NCI-H2081 treated with DMSO at 0.1 percent for 48 hours (cell line): ENCODE results near the gene CARMIL1.
A peak's percentile ranks its signal among the peaks of the same experiment; 100 is the strongest.

Experiments used
- DNase-seq: peaks from one replicate; lab custom pipeline; 2025; lab: John Stamatoyannopoulos, UW

Gene CARMIL1

DNA sequence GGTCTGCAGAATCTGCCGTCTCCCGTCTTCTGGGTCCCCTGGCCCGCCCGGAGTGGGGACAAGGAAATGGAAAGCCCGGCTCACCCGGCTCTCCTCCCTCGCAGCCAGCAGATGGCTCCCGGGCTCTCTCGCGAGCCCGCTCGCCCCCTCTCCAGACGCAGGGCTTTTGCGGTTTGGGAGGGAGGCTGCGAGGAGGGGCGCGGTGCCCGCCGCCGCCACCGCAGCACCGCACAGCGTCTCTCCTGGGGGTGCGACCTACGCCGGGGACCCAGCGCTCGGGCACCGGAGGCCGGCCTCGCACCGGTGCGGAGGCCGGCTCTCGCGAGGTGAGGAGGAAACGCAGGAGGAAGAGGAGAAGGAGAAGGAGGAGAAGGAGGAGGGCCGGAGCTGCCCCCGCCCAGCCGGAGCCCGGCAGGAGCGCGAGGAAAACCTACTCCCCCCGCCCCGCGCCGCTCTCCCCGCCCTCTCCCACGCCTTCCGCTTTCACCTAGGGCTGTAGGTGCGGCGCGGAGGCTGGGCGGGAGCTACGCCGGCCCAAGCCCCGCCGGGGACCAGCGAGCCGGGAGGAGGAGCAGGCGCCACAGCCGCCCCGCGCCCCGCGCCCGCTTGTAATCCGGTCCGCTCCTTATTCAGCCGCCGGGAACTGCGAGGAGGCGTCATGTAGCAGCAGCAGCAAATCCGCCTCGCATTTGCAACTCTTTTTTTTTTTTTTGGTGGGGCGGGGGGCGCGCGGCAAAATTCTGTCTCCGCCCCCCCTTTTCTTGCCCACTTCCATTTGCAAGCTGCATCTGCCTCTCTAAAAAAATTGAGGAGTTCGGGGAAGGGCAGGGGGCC is at the start of gene CARMIL1:
Gene CARMIL1 (plus strand): TSS at position 461 of the 834 bp plus-strand sequence. CDS start 422 bp downstream, outside the sequence.
- DNase-seq = peak; percentile 34

GRCh38 chr6:25229671-25230321 is 49.4 kb upstream of the CARMIL1 start:
- no peak for DNase-seq

DNA sequence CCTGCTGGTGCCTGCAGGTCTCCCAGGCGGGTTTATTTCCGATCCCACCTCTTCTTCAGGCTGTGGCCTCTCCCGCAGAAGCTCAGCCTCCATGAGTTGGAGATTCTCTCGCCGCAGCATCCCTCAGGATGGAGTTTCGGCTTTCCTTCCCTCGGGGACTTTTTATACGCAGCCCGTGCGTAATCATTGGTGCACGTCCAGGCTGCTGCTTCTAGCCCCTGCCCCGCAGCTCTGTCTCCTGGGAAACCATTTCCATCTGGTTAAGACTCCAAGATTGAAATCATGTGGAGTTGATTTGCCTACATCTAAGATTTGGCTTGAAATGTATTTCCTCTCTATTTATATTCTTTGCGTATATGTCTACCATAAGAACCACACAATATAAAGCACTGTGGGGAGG is 46.7 kb upstream of the CARMIL1 start:
- DNase-seq = no peak

GRCh38 chr6:25233226-25233625 is 45.9 kb upstream of the CARMIL1 start:
- DNase-seq = no peak

DNA sequence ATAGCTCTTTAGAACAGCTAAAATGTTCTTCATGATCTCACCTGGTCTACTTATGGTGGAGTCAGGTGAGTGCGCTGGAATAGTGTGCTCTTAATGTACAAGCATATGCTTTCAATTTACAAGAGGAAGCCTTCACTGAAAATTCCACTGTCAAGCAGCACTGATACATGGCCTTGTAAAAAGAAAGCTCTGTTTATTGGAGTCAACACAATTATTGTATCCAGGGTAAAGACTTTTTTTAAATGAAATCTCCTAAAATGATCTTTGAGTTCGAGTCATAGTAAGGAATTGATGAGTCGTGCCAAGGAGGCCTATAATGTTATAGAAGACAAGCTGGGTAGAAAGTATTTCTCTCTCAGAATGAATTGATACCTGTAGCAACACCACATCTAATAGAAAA is 41.6 kb upstream of the CARMIL1 start:
- no peak for DNase-seq

DNA sequence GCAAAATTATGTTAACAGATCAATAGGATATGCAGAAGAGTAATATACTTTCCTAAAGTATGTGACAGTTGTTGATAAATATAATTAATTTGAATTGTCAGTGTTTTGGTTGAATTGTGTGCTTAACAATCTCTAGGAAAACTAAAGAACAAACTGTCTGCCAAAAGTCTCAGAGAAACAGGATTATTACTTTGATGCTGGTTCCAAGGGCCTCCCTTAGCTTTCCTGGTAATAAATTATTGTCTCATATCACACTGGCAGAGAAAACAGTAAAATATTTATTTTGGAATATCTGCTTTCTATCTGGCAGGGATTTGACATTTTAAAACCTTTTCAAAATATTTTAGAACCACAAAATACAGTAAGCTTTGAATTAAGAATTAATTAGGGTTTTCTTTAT is 40.1 kb upstream of the CARMIL1 start:
- no peak for DNase-seq

DNA sequence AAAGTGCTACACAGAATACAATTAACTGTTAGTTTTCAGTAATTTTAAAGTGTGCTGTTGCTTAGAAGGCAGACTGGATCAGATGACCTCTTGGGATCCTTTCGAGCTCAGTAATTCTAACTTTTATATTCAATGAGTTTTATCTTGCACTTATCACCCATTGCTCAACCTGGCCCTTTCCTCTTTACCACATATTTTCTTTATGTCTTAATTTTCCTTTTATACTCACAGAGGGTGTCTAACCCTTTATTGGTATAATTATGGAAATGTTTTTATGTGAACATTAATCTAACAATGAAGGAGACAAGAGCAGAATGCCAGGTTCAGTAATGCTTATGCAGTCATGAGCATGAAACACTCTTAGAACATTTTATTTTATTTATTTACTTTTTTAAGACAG is 39.7 kb upstream of the CARMIL1 start:
- no peak for DNase-seq

DNA sequence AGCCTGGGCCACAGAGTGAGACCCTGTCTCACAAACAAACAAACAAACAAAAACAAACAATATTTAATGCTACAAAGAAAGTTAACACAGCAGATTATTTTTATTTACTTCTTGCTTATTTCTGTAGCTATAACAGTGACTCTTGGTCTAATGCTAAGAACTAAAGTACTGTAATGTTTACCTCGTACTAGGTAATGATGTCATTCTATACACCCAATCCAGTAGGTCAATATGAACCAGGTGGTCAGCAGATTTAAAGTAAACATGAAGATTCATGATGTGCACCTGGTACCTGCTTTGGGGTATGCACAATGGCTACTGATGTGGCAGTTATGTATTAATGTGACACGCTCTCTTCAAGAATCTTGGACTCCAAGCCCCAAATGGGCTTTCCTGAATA is 36.6 kb upstream of the CARMIL1 start:
- DNase-seq = no peak

DNA sequence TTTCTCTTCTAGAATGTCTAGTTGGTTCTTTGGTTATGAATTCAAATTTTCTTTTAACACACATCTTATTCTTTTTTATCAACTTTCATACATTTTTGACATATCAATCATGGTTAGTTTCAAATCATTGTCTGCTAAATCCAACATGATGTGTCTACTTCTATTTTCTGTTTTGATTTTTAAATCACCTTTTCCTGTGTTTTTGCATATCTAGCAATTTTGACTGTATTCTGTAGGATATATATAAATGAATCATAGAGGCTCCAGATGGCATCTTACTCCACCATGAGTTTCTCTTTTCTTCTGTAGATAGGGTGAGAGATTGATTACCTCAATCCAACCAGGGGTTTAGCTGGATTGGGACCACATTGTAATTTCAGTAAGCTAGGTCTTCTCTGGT is 34.3 kb upstream of the CARMIL1 start:
- no peak for DNase-seq

- DNase-seq = no peak
Measured at GRCh38 chr6:25248123-25248522, 31.1 kb upstream of the CARMIL1 start.

- DNase-seq = no peak
Measured at GRCh38 chr6:25249133-25249532, 30.0 kb upstream of the CARMIL1 start.

DNA sequence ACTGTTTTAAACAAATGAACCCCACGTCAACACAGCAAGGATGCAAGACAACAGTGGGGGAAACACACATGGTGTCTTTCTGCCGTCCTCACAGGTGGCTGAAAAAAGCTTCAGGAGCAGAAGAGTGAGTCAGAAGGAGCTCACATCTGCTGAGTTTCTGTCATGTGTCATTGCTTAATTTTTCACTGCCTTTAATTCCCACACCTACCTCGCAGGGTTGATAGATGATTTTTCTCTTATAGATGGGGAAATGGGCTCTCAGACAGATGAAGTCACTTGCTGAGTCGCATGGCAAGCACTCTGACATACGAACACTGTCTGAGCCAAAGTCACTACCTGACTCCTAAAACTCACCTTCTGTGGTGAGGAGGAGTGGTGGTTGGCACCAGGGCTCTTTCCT is 28.3 kb upstream of the CARMIL1 start:
- no peak for DNase-seq

GRCh38 chr6:25251426-25251825 is 27.7 kb upstream of the CARMIL1 start:
- DNase-seq = no peak

DNA sequence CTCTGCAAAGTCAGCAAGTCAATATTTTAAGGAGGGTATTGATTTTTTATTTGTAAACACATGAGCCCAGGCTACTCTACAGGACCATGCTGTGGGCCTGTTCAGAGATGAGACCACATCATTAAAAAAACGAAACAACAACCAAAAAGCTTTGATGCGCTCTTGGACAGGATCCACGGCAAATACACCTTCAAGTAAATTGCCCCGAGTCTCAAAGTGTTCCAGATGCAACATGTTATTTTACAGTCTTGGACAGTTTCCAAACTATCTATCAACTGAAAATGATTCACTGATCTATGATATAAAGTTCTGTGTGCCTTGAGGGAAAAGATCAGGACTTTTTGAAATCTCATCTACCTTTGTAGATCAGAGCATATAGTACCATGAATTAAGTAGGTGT is 25.8 kb upstream of the CARMIL1 start:
- DNase-seq = no peak

- DNase-seq = no peak
Measured at GRCh38 chr6:25254671-25255070, 24.5 kb upstream of the CARMIL1 start.

GRCh38 chr6:25257686-25258348 is 21.4 kb upstream of the CARMIL1 start:
- DNase-seq = no peak

- DNase-seq = no peak
Measured at GRCh38 chr6:25259756-25260155, 19.4 kb upstream of the CARMIL1 start.

- no peak for DNase-seq
Measured at GRCh38 chr6:25263657-25264056, 15.5 kb upstream of the CARMIL1 start.

DNA sequence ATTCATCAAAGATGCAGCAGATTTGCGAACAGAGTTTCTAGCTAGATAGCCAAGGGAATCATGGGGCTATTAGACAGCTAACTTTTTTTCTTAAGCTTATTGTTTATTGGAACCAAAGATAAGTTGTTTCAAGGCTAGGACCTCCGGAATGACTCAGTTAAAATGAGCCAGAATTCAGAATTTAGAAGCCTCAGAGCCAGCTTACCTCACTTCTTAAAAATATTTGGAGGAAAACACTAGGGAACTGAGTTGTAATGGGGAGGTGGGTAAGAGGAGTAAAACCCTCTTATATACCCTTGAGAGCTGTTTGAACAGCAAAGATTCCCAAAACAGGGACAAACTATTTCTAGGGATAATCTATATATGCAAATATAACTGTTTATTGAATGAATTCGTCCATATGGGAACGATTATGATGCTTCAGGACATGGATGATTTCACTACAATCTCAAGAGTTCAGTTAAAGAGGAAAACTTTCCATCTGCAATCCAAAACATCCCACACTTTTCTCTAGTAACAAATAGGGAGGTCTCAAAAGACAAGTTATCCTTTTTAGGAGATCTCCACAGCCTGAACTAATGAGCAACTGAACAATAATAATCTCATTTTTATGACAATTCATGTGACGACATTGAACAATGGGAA is 12.6 kb upstream of the CARMIL1 start:
- DNase-seq = no peak

GRCh38 chr6:25267662-25268061 is 11.5 kb upstream of the CARMIL1 start:
- no peak for DNase-seq

DNA sequence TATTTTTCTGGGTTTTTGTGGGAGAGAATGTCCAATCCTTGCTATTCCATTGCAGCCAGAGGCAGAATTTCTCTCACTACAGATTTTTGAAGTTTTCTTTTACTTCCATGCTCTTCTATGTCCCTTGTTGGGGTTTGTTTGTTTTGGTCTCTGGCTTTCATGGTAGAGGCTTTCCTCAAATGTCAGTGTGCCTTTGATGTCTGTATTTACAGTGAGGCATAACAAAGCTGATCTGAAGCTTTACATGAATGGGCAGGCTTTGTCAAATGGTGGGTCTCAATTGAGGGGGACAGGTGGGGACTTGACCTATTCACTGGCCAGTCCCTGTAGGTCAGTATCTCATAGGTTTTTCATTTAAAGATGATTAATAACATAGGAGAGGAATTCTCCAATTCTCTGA is 8.6 kb upstream of the CARMIL1 start:
- no peak for DNase-seq

- DNase-seq = no peak
Measured at GRCh38 chr6:25275436-25275835, 3.7 kb upstream of the CARMIL1 start.

- no peak for DNase-seq
Measured at GRCh38 chr6:25277386-25277785, 1.8 kb upstream of the CARMIL1 start.
